ENCODE results near the gene SH3GL1. TPM values are rescaled to one million over a fixed set of nuclear protein-coding genes. Genes with fewer than 3 reads are reported as not detected.

Gene SH3GL1
- total RNA-seq, 1 donor from 2014 or later = 66.5 TPM

GRCh38 chr19:4385291-4386040, 14.9 kb downstream of the SH3GL1 start:
- no peak overlapping the region for H3K4me3 ChIP-seq (ENCODE audit: low read depth, low read length)
- no peak for DNase-seq (ENCODE audit: low read depth)
- no peak for TF ChIP-seq CTCF (conservative IDR thresholded peaks at IDR 0.05; ENCODE audit: low read depth, low read length)

GRCh38 chr19:4380254-4380727, 20.1 kb downstream of the SH3GL1 start:
- no peak for TF ChIP-seq CTCF (conservative IDR thresholded peaks at IDR 0.05; ENCODE audit: low read depth, low read length)
- no peak overlapping the region for H3K4me3 ChIP-seq (ENCODE audit: low read depth, low read length)
- DNase-seq (ENCODE audit: low read depth) = no peak

GRCh38 chr19:4379383-4380253, 20.7 kb downstream of the SH3GL1 start:
- peak; percentile 93 for DNase-seq (ENCODE audit: low read depth)
- no peak overlapping the region for H3K4me3 ChIP-seq (ENCODE audit: low read depth, low read length)
- no peak for TF ChIP-seq CTCF (conservative IDR thresholded peaks at IDR 0.05; ENCODE audit: low read depth, low read length)

- no peak overlapping the region for H3K4me3 ChIP-seq (ENCODE audit: low read depth, low read length)
- TF ChIP-seq CTCF (conservative IDR thresholded peaks at IDR 0.05; ENCODE audit: low read depth, low read length) = no peak
- DNase-seq (ENCODE audit: low read depth) = no peak
Measured at GRCh38 chr19:4378886-4379285, 21.5 kb downstream of the SH3GL1 start.

GRCh38 chr19:4376991-4377781, 23.2 kb downstream of the SH3GL1 start:
- no peak overlapping the region for H3K4me3 ChIP-seq (ENCODE audit: low read depth, low read length)
- no peak for DNase-seq (ENCODE audit: low read depth)
- no peak for TF ChIP-seq CTCF (conservative IDR thresholded peaks at IDR 0.05; ENCODE audit: low read depth, low read length)

GRCh38 chr19:4376671-4376990, 23.7 kb downstream of the SH3GL1 start:
- H3K4me3 ChIP-seq (ENCODE audit: low read depth, low read length) = no peak overlapping the region
- no peak for TF ChIP-seq CTCF (conservative IDR thresholded peaks at IDR 0.05; ENCODE audit: low read depth, low read length)
- no peak for DNase-seq (ENCODE audit: low read depth)
